K562 (cell line): ENCODE data around the gene VRK3. TPM values are rescaled to one million over a fixed set of nuclear protein-coding genes. Genes with fewer than 3 reads are reported as not detected.

Source experiments
- CTBP1 ChIP-seq: fragments of 450-650 bp; IDR thresholded peaks from 2 replicates; pipeline ENCODE4 v1.6.1; 2016; ENCODE audit warnings: borderline replicate concordance
- HOMEZ ChIP-seq: fragments of 250-450 bp; sonication (Bioruptor Pico); IDR thresholded peaks from 2 replicates; pipeline ENCODE4 v1.4.0; 2020; ENCODE audit warnings: mild to moderate bottlenecking, moderate library complexity
- MIER1 ChIP-seq: fragments of 450-650 bp; IDR thresholded peaks from 2 replicates; pipeline ENCODE4 v1.6.1; 2016; ENCODE audit warnings: antibody characterized with exemption, mild to moderate bottlenecking, low read depth
- MLLT1 ChIP-seq, 2 experiments: fragments of 450-650 bp; IDR thresholded peaks; 2 replicates each; pipeline ENCODE4 v1.6.1; 2016
- NBN ChIP-seq: fragments of 450-650 bp; IDR thresholded peaks from 2 replicates; pipeline ENCODE4 v1.6.1; 2016; ENCODE audit warnings: low read depth, mild to moderate bottlenecking
- PHB ChIP-seq: fragments of 250-450 bp; sonication (Bioruptor Pico); IDR thresholded peaks from 2 replicates; pipeline ENCODE4 v1.5.0; 2021
- PTBP1 ChIP-seq: fragments of 200-400 bp; formaldehyde crosslinking; IDR thresholded peaks from 2 replicates; pipeline ENCODE4 v1.6.1; 2017; ENCODE audit warnings: low read depth, low read length
- REST ChIP-seq, 2 experiments: fragments of 450-650 bp; formaldehyde crosslinking in 1 of 2; IDR thresholded peaks; 2 replicates each; pipeline versions ENCODE4 v1.4.0 to v1.6.1; 2014 to 2020; ENCODE audit warnings: mild to moderate bottlenecking in 2 of 2, borderline replicate concordance in 1 of 2, low read depth in 1 of 2
- RFX7 ChIP-seq: fragments of 250-450 bp; sonication (Bioruptor Pico); IDR thresholded peaks from 2 replicates; pipeline ENCODE4 v1.5.1; 2021; ENCODE audit warnings: mild to moderate bottlenecking
- SOX6 ChIP-seq: fragments of 450-650 bp; IDR thresholded peaks from 2 replicates; pipeline ENCODE4 v1.6.1; 2014; ENCODE audit warnings: mild to moderate bottlenecking
- TBL1XR1 ChIP-seq, 2 experiments: IDR thresholded peaks; 2 replicates each; pipeline ENCODE4 v1.6.1; 2012; ENCODE audit warnings: improper control_type of control experiment in 2 of 2, low read length in 2 of 2, mild to moderate bottlenecking in 1 of 2
- TSC22D4 ChIP-seq: fragments of 450-650 bp; IDR thresholded peaks from 2 replicates; pipeline ENCODE4 v1.6.1; 2016; ENCODE audit warnings: missing genetic modification characterization, missing biosample characterization, control low read depth
- ZNF175 ChIP-seq: fragments of 200-800 bp; sonication (Bioruptor generic); IDR thresholded peaks from 2 replicates; pipeline ENCODE4 v1.6.1; 2016; ENCODE audit warnings: low read depth, mild to moderate bottlenecking, missing genetic modification characterization, missing compliant biosample characterization
- ZNF398 ChIP-seq: fragments of 250-450 bp; sonication (Bioruptor Pico); IDR thresholded peaks from 2 replicates; pipeline ENCODE4 v1.8.0; 2021; ENCODE audit warnings: moderate library complexity, mild to moderate bottlenecking, inconsistent platforms
- ZNF77 ChIP-seq: fragments of 250-450 bp; sonication (Bioruptor Pico); IDR thresholded peaks from 2 replicates; pipeline ENCODE4 v1.5.0; 2020
- polyA plus RNA-seq, 8 experiments: library from polyadenylated mRNA; depleted of rRNA in 4 of 8; stranded (reverse) in 5 of 8; unstranded in 3 of 8; fragments of >200 nt; fragmentation: Nextera tagmentation in 2 of 8; fragmentation: Illumina TruSeq in 1 of 8; extraction: Ambion mirVana in 2 of 8; extraction: Trizol in 1 of 8; gene quantifications; 2 replicates each; pipeline versions ENCODE4 v1.2.1 to v1.2.3, GENCODE V29; 2011 to 2014; ENCODE audit warnings: inconsistent platforms in 1 of 8, missing spikeins in 1 of 8
- total RNA-seq, 7 experiments: library from RNA; depleted of rRNA in 6 of 7; stranded (reverse); fragments of >200 nt in 6 of 7; fragmentation: Illumina TruSeq in 2 of 7; extraction: Trizol in 2 of 7; gene quantifications; 2 replicates each; pipeline versions ENCODE4 v1.2.1 to v1.2.3, GENCODE V29; 2011 to 2021; ENCODE audit warnings: low replicate concordance in 1 of 7

The VRK3 gene
- total and polyA plus RNA-seq, 9 of the 15 experiments (the other 6 are each of a cell fraction or from before 2014, with no cell fraction given), result 25.6 to 94.3 (median 42.9) TPM

GRCh38 chr19:49937750-49938381 lies 87.3 kb downstream of the VRK3 start (continued):
- TF ChIP-seq MIER1, result no peak
- TF ChIP-seq REST (IDR thresholded peaks at IDR 0.05; ENCODE audit: borderline replicate concordance), result peak; percentile 93
- no peak for TF ChIP-seq REST (CRISPR knock-in tag; IDR thresholded peaks at IDR 0.05; ENCODE audit: low read depth)
- TF ChIP-seq ZNF175 (CRISPR knock-in tag), result no peak
- no peak for TF ChIP-seq TBL1XR1 (IDR thresholded peaks at IDR 0.05; ENCODE audit: low read length in 2 of 2)
- no peak for TF ChIP-seq TSC22D4 (tag)
- no peak for TF ChIP-seq RFX7 (CRISPR knock-in tag)
- 0 out of 2 replicates have a peak, but pooled peaks have one; percentile 33 for TF ChIP-seq PHB (CRISPR knock-in tag)
- no peak for TF ChIP-seq ZNF77 (CRISPR knock-in tag)
- TF ChIP-seq ZNF398, result no peak
- TF ChIP-seq CTBP1, result 0 out of 2 replicates have a peak, but pooled peaks have one; percentile 54
- TF ChIP-seq SOX6, result 0 out of 2 replicates have a peak, but pooled peaks have one; percentile 0
- 0 out of 2 replicates have a peak, but pooled peaks have one; percentile 59 for TF ChIP-seq PTBP1
- TF ChIP-seq MLLT1 (IDR thresholded peaks at IDR 0.05), result peak in 1 of 2 experiments; percentile 17; a peak in 1 of 4 replicates
- TF ChIP-seq HOMEZ, result no peak
- TF ChIP-seq NBN, result 0 out of 2 replicates have a peak, but pooled peaks have one; percentile 41
